ENCODE results near the gene ZPBP2. TPM values are rescaled to one million over a fixed set of nuclear protein-coding genes. Genes with fewer than 3 reads are reported as not detected.
A peak's percentile ranks its signal among the peaks of the same experiment; 100 is the strongest.

ZPBP2 gene
- total and polyA plus RNA-seq, 9 of the 15 experiments (the other 6 are each of a cell fraction or from before 2014, with no cell fraction given): not detected

DNA sequence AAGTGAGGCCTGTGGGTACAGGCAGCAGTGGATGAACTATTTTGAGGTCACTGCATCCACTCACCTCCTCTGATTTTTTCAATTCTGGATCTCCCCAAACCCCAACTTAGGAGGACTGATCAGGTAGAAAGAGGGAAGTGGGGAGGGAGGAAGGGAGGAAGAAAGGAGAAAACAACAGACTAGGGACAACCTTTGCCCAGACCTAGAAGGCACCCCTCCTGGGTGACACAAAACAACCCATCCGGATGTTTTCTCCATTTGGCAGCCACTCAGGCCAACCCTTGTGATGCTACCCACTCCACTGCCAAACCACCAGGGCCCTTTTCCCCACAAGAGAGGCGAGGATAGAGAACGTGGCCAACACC is 56.7 kb downstream of the ZPBP2 start:
- ChIA-PET POLR2A (interaction anchor here (2.0 kb wide), 1 partner anchor 14 kb away, joined by 7 read pairs; no protein-coding TSS in a partner anchor), CTCF (ENCODE audit: low intra/inter-chr PET ratio) (no interaction called here)
- Histone ChIP-seq H3K79me2 (ENCODE audit: control insufficient read depth, insufficient read depth, low read length) (peaks cover 33% of the 10 kb centered on the region), H3K27me3 (ENCODE audit: control insufficient read depth in 2 of 2, insufficient read depth in 2 of 2, low read length in 2 of 2) (no peaks in the 10 kb centered on the region), H3K27ac (ENCODE audit: extremely low read depth, low read depth, low read length) (no peak overlapping the region), H3K9ac (ENCODE audit: insufficient read depth in 1 of 2, low read depth in 2 of 2, low read length in 2 of 2) (peak overlapping the region in 1 of 2 experiments; percentile 22; a peak in 1 of 4 replicates), H4K20me1 (replicated peaks; ENCODE audit: control insufficient read depth, insufficient read depth, low read length) (0 out of 2 replicates have a peak, but pooled peaks cover 14% of the 10 kb centered on the region), H2AFZ (ENCODE audit: low read depth, low read length) (no peak overlapping the region), H3K4me1 (replicated peaks in 1 of 2; ENCODE audit: control insufficient read depth in 2 of 2, insufficient read depth in 2 of 2, low read length in 2 of 2) (peaks cover 29 to 47% of the 10 kb centered on the region in 2 experiments), H3K9me1 (ENCODE audit: control insufficient read depth, insufficient read depth, low read length) (peaks cover 13% of the 10 kb centered on the region), H3K9me3 (replicated peaks; ENCODE audit: control insufficient read depth, insufficient read depth, low read depth, low read length) (no peaks in the 10 kb centered on the region), H3K4me3 (no peak overlapping the region), H3K4me2 (ENCODE audit: insufficient read depth, low read length) (no peak overlapping the region), H3K36me3 (ENCODE audit: control insufficient read depth, insufficient read depth, low read length) (peaks cover 43% of the 10 kb centered on the region; the same call in 2 of the 3 replicates)
- no peak for ATAC-seq
- no TSS peak for BruUV-seq (replicated peaks)
- 96% methylated on average over 3 of the region's 3 CpGs for WGBS (ENCODE audit: insufficient coverage, low coverage, missing lambda C conversion rate)
- TF ChIP-seq BCOR (IDR thresholded peaks at IDR 0.05) (no peak), ZNF124 (CRISPR knock-in tag; IDR thresholded peaks at IDR 0.05) (no peak), ZFP36 (IDR thresholded peaks at IDR 0.05; ENCODE audit: low read depth, low read length, partially characterized antibody) (no peak), MXI1 (IDR thresholded peaks at IDR 0.05; ENCODE audit: low read depth, low read length) (no peak), ZNF212 (CRISPR knock-in tag; IDR thresholded peaks at IDR 0.05) (no peak), RBM17 (IDR thresholded peaks at IDR 0.05; ENCODE audit: borderline replicate concordance, low read depth, low read length) (no peak), NFIX (CRISPR knock-in tag; IDR thresholded peaks at IDR 0.05; ENCODE audit: low read depth) (no peak), NCOA6 (IDR thresholded peaks at IDR 0.05) (no peak), ESRRB (CRISPR knock-in tag; IDR thresholded peaks at IDR 0.05; ENCODE audit: borderline replicate concordance) (no peak), ERF (CRISPR knock-in tag; IDR thresholded peaks at IDR 0.05) (no peak), EHMT2 (IDR thresholded peaks at IDR 0.05) (no peak), MCM3 (IDR thresholded peaks at IDR 0.05) (no peak), ZNF282 (CRISPR knock-in tag; IDR thresholded peaks at IDR 0.05) (no peak), STAG1 (CRISPR knock-in tag; IDR thresholded peaks at IDR 0.05; ENCODE audit: borderline replicate concordance) (no peak), SREBF2 (CRISPR knock-in tag; IDR thresholded peaks at IDR 0.05) (no peak), BACH1 (tag; IDR thresholded peaks at IDR 0.05) (no peak)
- TF ChIP-seq, protein P1, sequence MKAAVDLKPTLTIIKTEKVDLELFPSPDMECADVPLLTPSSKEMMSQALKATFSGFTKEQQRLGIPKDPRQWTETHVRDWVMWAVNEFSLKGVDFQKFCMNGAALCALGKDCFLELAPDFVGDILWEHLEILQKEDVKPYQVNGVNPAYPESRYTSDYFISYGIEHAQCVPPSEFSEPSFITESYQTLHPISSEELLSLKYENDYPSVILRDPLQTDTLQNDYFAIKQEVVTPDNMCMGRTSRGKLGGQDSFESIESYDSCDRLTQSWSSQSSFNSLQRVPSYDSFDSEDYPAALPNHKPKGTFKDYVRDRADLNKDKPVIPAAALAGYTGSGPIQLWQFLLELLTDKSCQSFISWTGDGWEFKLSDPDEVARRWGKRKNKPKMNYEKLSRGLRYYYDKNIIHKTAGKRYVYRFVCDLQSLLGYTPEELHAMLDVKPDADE (conservative IDR thresholded peaks at IDR 0.05; ENCODE audit: control insufficient read depth, low read depth, low read length): no peak
- TF ChIP-seq, protein P2, sequence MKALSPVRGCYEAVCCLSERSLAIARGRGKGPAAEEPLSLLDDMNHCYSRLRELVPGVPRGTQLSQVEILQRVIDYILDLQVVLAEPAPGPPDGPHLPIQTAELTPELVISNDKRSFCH (CRISPR knock-in tag; IDR thresholded peaks at IDR 0.05): no peak
- TF ChIP-seq, protein P2 (tag; IDR thresholded peaks at IDR 0.05): no peak
- in situ Hi-C loops (cut with MboI): no loop called here
- intact Hi-C loops (cut with micrococcal nuclease): no loop called here
- no peak for FAIRE-seq
- no peak for DNase-seq (ENCODE audit: extremely low read depth in 1 of 4, low spot score in 3 of 4)

Measured in K562 (cell line).